ENCODE measurements around the gene MYCBP.
"Not testable (repeated sequence)": the region's sequence is repeated elsewhere in the genome, so short reads cannot be mapped to it uniquely, and the experiment has no call there.

DNA sequence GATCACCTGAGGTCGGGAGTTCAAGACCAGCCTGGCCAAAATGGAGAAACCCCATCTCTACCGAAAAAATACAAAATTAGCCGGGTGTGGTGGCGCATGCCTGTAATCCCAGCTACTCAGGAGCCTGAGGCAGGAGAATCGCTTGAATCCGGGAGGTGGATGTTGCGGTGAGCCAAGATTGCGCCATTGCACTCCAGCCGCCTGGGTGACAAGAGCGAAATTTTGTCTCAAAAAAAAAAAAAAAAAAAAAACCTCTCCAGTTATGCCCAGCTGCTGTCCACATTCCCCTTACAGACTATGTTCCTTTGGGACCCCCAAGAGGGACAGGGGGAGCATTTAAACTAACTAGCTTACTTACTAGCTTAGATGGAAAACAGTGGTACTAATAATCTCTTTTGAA, 36.8 kb downstream of the MYCBP start:
- TF ChIP-seq, protein P1, sequence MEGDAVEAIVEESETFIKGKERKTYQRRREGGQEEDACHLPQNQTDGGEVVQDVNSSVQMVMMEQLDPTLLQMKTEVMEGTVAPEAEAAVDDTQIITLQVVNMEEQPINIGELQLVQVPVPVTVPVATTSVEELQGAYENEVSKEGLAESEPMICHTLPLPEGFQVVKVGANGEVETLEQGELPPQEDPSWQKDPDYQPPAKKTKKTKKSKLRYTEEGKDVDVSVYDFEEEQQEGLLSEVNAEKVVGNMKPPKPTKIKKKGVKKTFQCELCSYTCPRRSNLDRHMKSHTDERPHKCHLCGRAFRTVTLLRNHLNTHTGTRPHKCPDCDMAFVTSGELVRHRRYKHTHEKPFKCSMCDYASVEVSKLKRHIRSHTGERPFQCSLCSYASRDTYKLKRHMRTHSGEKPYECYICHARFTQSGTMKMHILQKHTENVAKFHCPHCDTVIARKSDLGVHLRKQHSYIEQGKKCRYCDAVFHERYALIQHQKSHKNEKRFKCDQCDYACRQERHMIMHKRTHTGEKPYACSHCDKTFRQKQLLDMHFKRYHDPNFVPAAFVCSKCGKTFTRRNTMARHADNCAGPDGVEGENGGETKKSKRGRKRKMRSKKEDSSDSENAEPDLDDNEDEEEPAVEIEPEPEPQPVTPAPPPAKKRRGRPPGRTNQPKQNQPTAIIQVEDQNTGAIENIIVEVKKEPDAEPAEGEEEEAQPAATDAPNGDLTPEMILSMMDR (IDR thresholded peaks at IDR 0.05): not testable (repeated sequence)
- TF ChIP-seq POLR2A, EP300 (IDR thresholded peaks at IDR 0.05): not testable (repeated sequence)

Measured in ovary (tissue), 3 donors.